ENCODE data around the gene CPA3.

Gene CPA3

GRCh38 chr3:148881286-148881685 lies 16.2 kb downstream of the CPA3 start:
- no peak overlapping the region for H3K27ac ChIP-seq
- no peaks in the 10 kb centered on the region for H3K4me1 ChIP-seq
- H3K36me3 ChIP-seq, result no peaks in the 10 kb centered on the region
- no peaks in the 10 kb centered on the region for H3K27me3 ChIP-seq
- H3K9ac ChIP-seq, result no peak overlapping the region
- no peak for TF ChIP-seq Cebpa-rat (IDR thresholded peaks at IDR 0.05)
- no peak overlapping the region for H3K4me2 ChIP-seq
- no peaks in the 10 kb centered on the region for H4K20me1 ChIP-seq
- H3K4me3 ChIP-seq, result no peak overlapping the region
- no peaks in the 10 kb centered on the region for H3K9me3 ChIP-seq

- no peaks in the 10 kb centered on the region for H4K20me1 ChIP-seq
- no peak overlapping the region for H3K9ac ChIP-seq
- H3K4me3 ChIP-seq, result no peak overlapping the region
- H3K27me3 ChIP-seq, result no peaks in the 10 kb centered on the region
- no peak overlapping the region for H3K4me2 ChIP-seq
- H3K36me3 ChIP-seq, result no peaks in the 10 kb centered on the region
- H3K4me1 ChIP-seq, result no peaks in the 10 kb centered on the region
- no peak overlapping the region for H3K27ac ChIP-seq
- no peak for TF ChIP-seq Cebpa-rat (IDR thresholded peaks at IDR 0.05)
- no peaks in the 10 kb centered on the region for H3K9me3 ChIP-seq
Measured at GRCh38 chr3:148882288-148882687, 17.2 kb downstream of the CPA3 start.

GRCh38 chr3:148883163-148883562 lies 18.1 kb downstream of the CPA3 start:
- Histone ChIP-seq H3K4me1 (no peaks in the 10 kb centered on the region), H4K20me1 (no peaks in the 10 kb centered on the region), H3K4me3 (no peak overlapping the region), H3K9me3 (no peaks in the 10 kb centered on the region), H3K36me3 (no peaks in the 10 kb centered on the region), H3K27me3 (no peaks in the 10 kb centered on the region), H3K4me2 (no peak overlapping the region), H3K27ac (no peak overlapping the region), H3K9ac (no peak overlapping the region)
- no peak for TF ChIP-seq Cebpa-rat (IDR thresholded peaks at IDR 0.05)

- no peaks in the 10 kb centered on the region for H3K4me1 ChIP-seq
- H3K36me3 ChIP-seq, result no peaks in the 10 kb centered on the region
- no peak overlapping the region for H3K27ac ChIP-seq
- H3K9ac ChIP-seq, result no peak overlapping the region
- H3K4me3 ChIP-seq, result no peak overlapping the region
- no peaks in the 10 kb centered on the region for H4K20me1 ChIP-seq
- H3K9me3 ChIP-seq, result no peaks in the 10 kb centered on the region
- TF ChIP-seq Cebpa-rat (IDR thresholded peaks at IDR 0.05), result no peak
- H3K4me2 ChIP-seq, result no peak overlapping the region
- no peaks in the 10 kb centered on the region for H3K27me3 ChIP-seq
Measured at GRCh38 chr3:148884261-148884660, 19.2 kb downstream of the CPA3 start.

GRCh38 chr3:148889828-148890227 lies 24.7 kb downstream of the CPA3 start:
- no peak overlapping the region for H3K4me2 ChIP-seq
- no peak for TF ChIP-seq Cebpa-rat (IDR thresholded peaks at IDR 0.05)
- no peaks in the 10 kb centered on the region for H3K27me3 ChIP-seq
- H3K36me3 ChIP-seq, result no peaks in the 10 kb centered on the region
- no peaks in the 10 kb centered on the region for H3K4me1 ChIP-seq
- H3K9ac ChIP-seq, result no peak overlapping the region
- H4K20me1 ChIP-seq, result no peaks in the 10 kb centered on the region
- no peak overlapping the region for H3K27ac ChIP-seq
- H3K4me3 ChIP-seq, result no peak overlapping the region
- H3K9me3 ChIP-seq, result no peaks in the 10 kb centered on the region

GRCh38 chr3:148896062-148896461 lies 31.0 kb downstream of the CPA3 start:
- Histone ChIP-seq H3K4me2 (no peak overlapping the region), H3K9ac (no peak overlapping the region), H3K27ac (no peak overlapping the region), H3K4me3 (no peak overlapping the region), H3K9me3 (no peaks in the 10 kb centered on the region), H3K4me1 (no peaks in the 10 kb centered on the region), H3K27me3 (no peaks in the 10 kb centered on the region), H4K20me1 (no peaks in the 10 kb centered on the region), H3K36me3 (no peaks in the 10 kb centered on the region)
- TF ChIP-seq Cebpa-rat (IDR thresholded peaks at IDR 0.05), result no peak

GRCh38 chr3:148901987-148902791 lies 37.1 kb downstream of the CPA3 start:
- Histone ChIP-seq H3K9me3 (no peaks in the 10 kb centered on the region), H3K4me2 (no peak overlapping the region), H3K9ac (no peak overlapping the region), H3K27me3 (no peaks in the 10 kb centered on the region), H4K20me1 (no peaks in the 10 kb centered on the region), H3K4me3 (no peak overlapping the region), H3K4me1 (no peaks in the 10 kb centered on the region), H3K27ac (no peak overlapping the region), H3K36me3 (no peaks in the 10 kb centered on the region)
- TF ChIP-seq Cebpa-rat (IDR thresholded peaks at IDR 0.05), result no peak

- Histone ChIP-seq H4K20me1 (no peaks in the 10 kb centered on the region), H3K4me3 (no peak overlapping the region), H3K27me3 (no peaks in the 10 kb centered on the region), H3K9me3 (no peaks in the 10 kb centered on the region), H3K4me1 (no peaks in the 10 kb centered on the region), H3K9ac (no peak overlapping the region), H3K36me3 (no peaks in the 10 kb centered on the region), H3K4me2 (no peak overlapping the region), H3K27ac (no peak overlapping the region)
- TF ChIP-seq Cebpa-rat (IDR thresholded peaks at IDR 0.05), result no peak
Measured at GRCh38 chr3:148903022-148903442, 37.9 kb downstream of the CPA3 start.

GRCh38 chr3:148903941-148904340 lies 38.8 kb downstream of the CPA3 start:
- no peak for TF ChIP-seq Cebpa-rat (IDR thresholded peaks at IDR 0.05)
- Histone ChIP-seq H3K9ac (no peak overlapping the region), H3K27ac (no peak overlapping the region), H3K4me2 (no peak overlapping the region), H3K36me3 (no peaks in the 10 kb centered on the region), H3K4me1 (no peaks in the 10 kb centered on the region), H3K9me3 (no peaks in the 10 kb centered on the region), H4K20me1 (no peaks in the 10 kb centered on the region), H3K27me3 (no peaks in the 10 kb centered on the region), H3K4me3 (no peak overlapping the region)

GRCh38 chr3:148906667-148907066 lies 41.6 kb downstream of the CPA3 start:
- Histone ChIP-seq H3K4me3 (no peak overlapping the region), H3K9me3 (no peaks in the 10 kb centered on the region), H3K27me3 (no peaks in the 10 kb centered on the region), H3K9ac (no peak overlapping the region), H4K20me1 (no peaks in the 10 kb centered on the region), H3K4me2 (no peak overlapping the region), H3K27ac (no peak overlapping the region), H3K36me3 (no peaks in the 10 kb centered on the region), H3K4me1 (no peaks in the 10 kb centered on the region)
- TF ChIP-seq Cebpa-rat (IDR thresholded peaks at IDR 0.05), result no peak

GRCh38 chr3:148911173-148911572 lies 46.1 kb downstream of the CPA3 start:
- TF ChIP-seq Cebpa-rat (IDR thresholded peaks at IDR 0.05), result no peak
- Histone ChIP-seq H3K27me3 (no peaks in the 10 kb centered on the region), H3K36me3 (no peaks in the 10 kb centered on the region), H3K4me3 (no peak overlapping the region), H3K27ac (no peak overlapping the region), H4K20me1 (no peaks in the 10 kb centered on the region), H3K4me1 (no peaks in the 10 kb centered on the region), H3K9me3 (no peaks in the 10 kb centered on the region), H3K9ac (no peak overlapping the region), H3K4me2 (no peak overlapping the region)

All from BLaER1 (cell line).